Measurements from ENCODE around the gene FAF1.

DNA sequence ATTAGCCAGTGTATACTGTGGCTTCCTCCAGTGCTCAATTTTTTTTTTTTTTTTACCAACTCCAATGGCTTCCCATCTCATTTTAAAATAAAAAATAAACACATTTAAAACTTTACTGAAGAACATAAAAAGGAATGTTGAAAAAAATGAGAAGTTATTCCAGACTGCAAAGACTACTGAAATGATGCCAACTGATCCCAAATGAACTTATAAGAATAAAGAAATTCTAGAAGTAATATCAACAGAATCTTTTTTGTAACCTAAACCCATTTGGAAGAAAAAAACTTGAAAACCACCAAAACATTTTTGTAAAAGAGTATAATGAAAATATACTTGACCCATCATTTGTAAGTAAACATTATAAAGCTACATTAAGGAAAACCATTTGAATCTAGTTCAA lies 129.4 kb downstream of the FAF1 start:
- TF ChIP-seq SP1 (IDR thresholded peaks at IDR 0.05) = no peak
- no peak for TF ChIP-seq FOXA1 (IDR thresholded peaks at IDR 0.05)
- no peak for TF ChIP-seq SUZ12 (IDR thresholded peaks at IDR 0.05)
- no peak for TF ChIP-seq ELF4 (IDR thresholded peaks at IDR 0.05)
- no peak for TF ChIP-seq FOXK2 (IDR thresholded peaks at IDR 0.05)
- TF ChIP-seq HDGF (IDR thresholded peaks at IDR 0.05; ENCODE audit: borderline replicate concordance) = no peak
- no peak for TF ChIP-seq CTBP1 (IDR thresholded peaks at IDR 0.05; ENCODE audit: borderline replicate concordance)
